Stimulated activated CD4-positive, alpha-beta T cell treated with anti-CD3 and anti-CD28 coated beads, TNF-alpha, amount 100 ng/mL, for 1 hour (primary cell): Measurements from ENCODE around the gene CCDC107.

Experiments
- DNase-seq, 3 donors: peaks; one replicate each; pipeline ENCODE4 v3.0.0-alpha.2; 2020; ENCODE audit warnings: low read depth in 3 of 3, low spot score in 1 of 3

Gene CCDC107

DNA sequence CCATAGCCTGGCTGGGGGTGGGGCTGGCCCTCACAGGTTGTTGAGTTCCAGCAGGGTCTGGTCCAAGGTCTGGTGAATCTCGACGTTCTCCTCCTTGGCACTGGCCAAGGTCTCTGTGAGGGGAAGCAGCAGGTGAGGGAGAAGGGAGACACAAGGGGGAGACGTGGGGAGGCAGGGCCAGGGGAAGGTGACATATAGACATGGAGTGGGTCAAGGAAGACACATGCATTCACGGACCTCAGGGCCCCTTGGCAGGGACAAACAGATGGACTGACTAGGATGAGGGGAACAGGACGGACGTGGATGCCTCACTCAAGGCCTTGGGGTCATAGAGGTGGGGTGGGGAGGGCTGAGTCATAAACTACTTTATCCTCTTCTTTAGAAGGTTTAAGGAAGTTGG lies 24.0 kb downstream of the CCDC107 start:
- DNase-seq: no peak

DNA sequence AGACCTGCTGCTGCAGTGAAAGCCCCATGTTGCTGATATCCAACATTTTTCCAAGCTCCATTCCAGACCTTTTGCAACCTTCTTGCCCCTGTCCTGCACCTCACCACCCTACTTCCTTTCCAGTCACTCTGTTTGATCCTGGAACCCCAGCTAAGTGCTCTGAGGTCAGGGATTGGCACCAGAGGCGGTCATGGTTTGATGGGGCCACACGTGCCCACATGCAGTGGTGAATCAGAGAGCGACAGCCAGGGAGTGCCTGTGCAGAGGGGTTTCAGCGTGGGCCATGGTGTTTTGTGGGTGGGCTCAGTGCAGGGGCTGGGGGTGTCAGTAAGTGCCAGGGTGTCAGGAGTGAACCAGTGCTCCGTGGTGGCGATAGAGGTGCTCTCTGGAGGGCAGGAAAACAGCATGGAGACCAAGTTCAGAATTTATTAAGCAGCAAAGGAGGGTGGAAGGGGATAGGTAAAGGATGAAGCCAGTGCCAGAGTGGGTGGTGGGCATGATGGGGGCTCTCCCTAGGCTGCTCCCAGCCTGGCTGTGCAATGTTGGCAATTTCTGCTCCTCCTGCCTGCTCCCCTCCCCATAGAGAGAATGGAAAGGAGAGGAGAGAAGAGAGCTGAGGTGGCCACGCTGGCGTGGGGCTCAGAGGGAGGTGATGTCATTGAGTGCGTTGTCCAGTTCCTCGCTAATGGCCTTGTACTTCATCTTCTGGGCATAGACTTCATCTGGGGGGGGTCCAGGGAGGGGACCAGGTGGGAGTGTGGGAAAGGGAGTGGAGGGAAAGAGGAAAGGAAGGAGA lies 24.6 kb downstream of the CCDC107 start:
- DNase-seq: no peak

DNA sequence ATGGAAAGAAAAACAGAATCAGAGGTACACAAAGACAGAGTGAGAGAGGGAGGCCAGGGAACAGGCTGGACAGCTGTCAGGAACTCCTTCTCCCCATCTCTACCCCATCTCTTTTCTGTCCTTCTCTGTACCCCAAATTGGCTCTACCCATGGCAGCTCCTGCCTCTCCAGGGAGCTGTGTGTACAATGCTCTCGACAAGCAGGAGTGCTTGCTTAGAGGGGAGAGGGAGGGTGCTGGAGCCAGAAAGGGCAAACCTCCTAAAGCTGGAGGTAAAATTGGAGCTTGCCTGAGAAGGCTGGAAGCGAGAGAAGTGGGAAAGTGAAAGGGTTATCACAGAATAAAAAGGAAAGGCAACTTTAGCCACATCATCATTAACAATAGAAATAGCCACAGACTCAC lies 25.2 kb downstream of the CCDC107 start:
- DNase-seq: no peak

DNA sequence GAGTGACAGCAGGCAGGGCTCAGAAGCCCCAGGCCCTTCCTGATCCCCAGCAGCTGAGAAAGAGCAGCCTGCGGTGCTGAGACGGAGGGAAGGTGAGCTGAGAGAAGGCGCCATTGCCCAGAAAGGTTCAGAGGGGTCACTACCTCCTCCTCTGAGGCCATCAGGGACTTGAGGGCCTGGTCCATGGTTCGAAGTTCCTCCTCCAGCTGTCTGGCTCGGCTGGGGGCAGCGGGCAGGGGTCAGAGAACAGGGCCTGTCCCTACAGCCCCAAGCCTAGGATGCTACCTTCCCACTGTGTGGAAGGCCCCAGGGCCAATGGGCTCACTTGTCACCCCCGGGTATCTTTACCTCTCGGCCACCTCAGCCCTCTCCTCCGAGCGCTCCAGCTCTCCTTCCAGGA lies 26.8 kb downstream of the CCDC107 start:
- no peak for DNase-seq

DNA sequence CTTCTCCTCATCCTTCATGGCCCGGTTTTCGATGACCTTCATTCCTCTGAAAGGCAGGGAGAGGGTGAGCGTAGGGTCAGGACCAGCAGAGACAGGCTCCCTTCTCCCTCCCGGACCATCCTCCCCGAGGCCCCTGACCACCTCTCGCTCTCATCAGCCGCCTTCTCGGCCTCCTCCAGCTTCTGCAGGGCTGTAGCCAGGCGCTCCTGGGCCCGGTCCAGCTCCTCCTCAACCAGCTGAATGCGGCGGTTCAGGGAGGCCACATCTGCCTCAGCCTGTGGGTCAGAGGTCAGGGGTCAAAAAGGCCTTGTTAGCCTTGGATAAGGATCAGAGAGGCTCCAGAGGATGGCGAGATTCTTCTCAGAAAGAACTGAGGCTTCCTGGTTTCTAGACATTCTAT lies 27.4 kb downstream of the CCDC107 start:
- DNase-seq: no peak

DNA sequence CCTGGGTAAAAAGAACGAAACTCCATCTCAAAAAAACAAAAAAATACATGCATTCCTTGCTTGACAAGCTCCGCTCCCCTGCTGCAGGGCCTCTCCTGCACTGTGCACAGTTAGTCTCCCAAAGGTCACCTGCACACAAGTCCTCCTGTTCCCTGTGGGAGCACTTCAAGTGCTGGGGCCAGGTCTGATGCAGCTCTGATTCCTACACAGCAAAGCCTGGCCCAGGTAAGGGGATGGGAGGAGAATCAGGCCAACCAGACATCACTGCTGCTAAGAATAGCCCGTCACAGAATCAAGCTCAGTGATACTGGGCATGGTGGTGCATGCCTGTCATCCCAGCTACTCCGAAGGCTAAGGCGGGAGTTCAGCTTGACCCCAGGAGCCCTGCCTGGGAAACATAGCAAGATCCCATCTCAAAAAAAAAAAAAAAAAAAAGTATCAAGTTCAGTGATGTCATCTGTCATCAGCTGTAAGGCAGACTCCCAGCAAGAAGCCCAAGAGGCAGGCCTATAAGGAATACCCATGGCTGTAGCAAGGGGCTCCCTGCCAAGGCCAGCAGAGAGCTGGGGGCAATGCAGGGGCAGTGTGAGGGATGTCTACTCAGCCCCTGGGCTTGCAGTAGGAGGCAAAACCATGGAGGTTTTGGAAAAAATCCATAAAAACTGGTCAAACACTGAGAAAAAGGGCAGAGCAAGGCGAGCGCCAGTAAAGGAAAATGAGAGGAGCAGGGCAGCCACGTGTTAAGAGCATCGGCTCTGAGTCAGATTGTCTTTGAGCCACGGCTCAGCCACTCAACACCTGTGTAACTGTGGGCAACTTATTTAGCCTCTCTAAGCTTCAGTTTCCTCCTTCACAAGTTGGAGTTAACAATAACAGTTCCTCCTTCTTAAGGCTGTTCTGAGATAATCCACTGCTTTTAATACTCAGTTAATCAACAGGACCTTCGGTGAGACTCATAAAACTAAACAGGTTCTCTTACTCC lies 28.4 kb downstream of the CCDC107 start:
- no peak for DNase-seq

DNA sequence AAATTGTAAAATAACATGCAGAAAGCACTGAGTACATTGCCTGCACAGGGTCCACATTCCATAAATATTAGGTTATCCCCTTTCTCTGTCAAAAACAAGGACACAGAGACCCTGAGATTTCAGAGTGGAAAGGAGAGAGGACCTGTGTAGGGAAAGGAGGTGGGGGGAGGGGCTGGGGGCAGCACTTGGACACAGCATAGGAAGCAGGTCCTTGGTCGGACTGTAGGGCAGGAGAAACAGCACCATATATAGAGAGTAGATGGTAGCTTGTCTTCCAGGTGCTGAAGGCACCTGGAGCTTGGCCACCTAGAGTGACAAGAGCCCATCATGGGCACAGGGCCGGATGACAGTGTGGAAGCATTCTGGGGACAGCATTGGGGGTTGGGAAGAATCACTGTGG lies 29.2 kb downstream of the CCDC107 start:
- no peak for DNase-seq

DNA sequence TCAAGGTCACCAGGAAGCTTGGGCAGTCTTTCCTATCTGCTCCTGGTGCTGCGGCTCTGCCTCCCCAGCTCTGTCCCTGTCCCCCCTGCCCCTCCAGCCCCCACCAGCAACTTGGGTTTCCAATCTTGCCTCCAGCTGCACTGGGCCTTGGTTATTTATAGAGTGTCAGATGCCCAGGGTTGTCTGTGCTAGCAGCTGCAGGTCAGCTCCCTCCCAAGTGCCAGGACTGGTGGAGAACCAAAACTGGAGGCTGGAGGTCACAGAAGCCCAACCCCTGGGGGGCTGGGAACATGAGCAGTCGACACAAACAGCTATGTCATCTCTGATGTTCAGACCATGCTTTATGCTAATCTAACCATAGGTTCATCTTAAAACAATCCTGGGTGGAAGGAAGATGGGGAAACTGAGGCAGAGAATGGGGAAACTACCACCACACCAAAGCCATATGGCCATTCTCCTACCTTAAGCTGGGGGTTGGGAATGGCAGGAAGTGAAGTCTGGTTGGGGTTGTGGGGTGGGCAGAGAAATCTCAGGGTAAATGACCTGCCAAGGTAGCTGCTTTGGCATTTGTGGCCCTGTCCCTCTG lies 30.0 kb downstream of the CCDC107 start:
- no peak for DNase-seq

DNA sequence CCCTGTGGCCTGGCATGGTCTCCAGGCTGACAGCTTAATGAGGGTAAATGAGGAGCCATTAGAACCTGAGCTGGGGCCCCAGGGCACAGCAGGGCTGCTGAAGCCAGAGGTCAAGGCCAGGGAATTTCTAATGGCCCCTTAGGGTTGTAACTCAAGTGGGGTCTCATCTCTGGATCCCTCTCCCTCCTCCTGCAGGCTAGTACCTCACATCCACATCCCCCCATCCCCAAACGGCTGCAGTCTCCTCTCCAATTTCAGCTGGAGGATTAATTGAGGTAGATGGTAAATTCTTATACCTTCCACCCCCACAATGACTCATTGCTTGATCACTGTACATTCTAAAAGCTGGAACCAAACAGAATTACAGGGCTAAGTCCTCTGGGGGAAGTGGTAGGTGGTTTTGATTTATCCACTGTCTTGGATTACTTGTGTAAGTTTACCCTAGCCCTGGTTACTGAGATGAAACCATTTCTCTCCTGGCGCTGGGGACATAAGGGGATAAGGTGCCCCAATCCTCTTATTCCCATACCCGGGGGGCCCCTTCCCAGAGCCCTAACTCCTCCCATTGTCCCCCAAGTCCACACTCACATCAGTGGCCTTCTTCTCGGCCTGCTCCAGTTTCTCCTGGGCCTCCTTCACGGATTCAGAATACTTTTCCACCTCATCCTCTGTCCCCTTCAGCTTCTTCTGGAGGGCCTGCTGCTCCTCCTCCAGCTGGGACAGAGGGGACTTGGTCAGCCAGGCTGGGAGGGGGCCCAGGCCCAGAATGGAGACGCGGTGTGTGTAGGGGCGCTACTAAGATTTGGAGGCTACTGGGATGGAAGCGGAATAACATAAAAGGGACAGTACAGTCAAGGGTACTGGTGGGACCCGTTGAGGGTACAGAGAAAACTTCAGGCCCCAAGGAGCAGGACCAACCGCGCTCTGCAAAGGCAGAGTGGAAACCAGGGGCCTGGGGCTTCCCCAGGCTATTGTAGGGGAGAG lies 30.8 kb downstream of the CCDC107 start:
- DNase-seq: no peak

DNA sequence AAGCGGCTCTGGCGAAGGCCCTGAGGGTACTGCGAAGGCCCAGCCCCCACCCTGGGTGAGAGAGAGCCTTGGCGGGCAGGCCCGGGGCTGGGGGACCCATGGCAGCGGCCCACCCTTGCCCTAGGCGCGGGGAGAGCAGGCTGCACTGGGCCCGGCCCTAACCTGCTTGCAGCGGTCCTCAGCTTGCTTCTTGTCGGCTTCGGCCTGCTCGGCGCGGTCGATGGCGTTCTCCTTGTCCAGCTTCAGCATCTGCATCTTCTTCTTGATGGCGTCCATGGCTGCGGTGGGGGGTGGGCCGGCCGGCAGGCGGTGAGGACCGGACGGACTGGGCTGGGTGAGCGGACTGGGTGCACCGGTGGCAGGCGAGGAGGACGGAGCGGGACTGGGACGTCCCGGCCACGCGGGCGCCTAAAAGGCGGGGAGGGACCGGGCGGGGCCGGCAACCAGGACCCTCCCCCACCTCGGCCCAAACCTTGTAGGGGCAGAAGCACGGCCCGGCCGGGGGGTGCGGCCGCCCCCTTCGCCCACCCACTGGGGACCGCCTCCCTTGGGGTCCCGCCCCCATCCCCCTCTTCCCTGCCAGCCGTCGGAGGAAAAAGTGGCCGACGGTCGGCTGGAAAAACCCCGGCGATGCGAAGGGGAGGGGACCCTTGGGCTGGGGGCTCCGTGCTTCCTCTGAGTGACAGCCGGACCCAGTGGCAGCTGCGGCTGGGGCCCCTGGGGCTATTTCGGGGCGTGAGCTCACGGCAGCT lies 31.6 kb downstream of the CCDC107 start, which contains the start of gene TPM2:
Gene TPM2 (minus strand): TSS at position 384 of the 752 bp plus-strand sequence. CDS start 108 bp downstream, at position 276.
- no peak for DNase-seq

DNA sequence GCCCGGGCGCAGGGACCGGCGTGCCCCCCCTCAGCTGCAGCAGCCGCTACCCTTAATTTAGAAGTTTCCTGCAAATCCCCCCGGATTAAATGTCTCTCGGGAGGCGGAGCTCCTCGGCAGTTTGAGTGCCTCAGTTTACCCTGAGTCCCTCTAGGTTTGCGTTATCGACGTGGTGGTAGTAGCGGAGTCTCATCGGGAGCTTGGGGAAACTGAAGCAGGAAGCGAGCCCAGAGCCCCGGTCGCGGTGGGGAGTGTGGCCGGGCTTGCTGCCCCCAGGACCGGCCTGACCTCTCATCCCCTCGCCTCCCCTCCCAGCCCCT lies 32.2 kb downstream of the CCDC107 start:
- no peak for DNase-seq

DNA sequence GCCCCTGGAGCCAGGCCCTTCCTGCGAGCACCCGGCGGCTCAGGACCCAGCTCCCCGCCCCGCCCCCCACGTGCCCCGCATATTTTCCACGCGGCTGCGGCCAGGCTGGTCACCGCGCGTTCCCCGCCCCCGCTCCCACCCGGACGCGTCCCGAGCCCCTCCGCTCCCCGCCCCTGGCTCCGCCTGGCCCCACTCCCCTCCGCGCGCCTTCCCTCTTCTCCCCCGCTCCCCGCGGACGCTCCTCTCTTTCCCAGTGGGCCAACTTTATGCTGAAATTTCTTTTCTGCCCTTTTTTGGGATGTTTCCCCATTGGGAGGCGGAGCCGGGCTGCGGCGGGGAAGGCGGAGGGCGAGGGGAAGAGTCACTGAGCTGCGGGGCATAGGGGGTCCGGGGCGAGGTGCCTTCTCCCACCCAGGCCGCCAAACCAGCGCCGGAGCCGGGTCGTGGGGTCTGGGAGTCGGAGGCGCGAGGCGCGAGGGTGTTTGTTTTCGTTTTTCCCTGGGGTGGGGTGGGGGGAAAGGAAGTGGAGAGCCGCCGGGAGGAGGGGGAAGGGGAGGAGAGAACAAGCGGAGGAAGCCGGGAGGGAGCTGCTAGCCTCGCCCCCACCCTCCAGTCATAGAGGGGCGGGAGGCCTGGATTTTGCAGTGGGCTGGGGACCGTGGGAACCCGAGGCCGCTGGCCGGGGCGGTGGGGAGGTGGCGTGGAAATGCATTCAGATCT lies 32.7 kb downstream of the CCDC107 start:
- peak in 1 of 3 donors; percentile 17 for DNase-seq

DNA sequence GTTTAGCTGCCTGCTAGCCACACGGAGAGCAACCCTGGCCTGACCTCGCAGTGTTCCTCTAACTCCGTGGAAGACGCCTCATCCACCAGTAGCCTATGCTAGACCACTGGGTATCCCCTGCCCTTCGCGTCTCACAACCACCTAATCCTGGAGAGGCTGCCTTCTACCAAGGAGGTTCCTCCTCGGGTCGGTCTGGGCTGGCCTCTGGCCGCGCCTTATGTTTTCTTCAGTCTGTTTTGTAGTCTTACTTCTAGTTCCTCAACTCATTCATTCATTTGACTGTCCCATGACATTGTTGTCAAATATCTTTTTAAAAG lies 33.2 kb downstream of the CCDC107 start:
- DNase-seq: no peak

DNA sequence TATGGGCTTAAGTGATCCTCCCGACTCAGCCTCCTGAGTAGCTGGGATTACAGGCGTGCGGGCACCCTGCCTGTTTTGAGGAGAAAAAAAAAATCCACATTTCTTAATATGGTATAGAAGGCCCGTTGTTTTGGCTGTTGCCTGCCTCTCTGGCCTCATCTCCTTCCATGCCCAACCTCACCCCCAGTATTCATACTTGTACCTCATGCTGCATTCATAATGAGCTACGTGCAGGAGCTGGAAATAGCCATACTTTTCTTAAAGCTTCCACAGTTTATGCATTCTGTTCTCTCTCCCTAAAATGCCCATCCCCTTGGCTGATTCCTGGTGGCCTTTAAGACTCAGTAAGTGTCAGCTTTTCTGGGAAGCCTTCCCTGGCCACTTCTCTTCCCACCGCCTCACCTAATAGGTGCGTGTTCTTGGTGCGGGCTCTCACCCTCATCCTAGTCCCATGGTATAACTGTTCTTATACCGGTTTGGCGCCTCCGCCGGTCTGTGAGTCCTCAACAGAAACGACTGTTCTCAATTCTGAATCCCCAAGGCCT lies 33.7 kb downstream of the CCDC107 start:
- DNase-seq: no peak

DNA sequence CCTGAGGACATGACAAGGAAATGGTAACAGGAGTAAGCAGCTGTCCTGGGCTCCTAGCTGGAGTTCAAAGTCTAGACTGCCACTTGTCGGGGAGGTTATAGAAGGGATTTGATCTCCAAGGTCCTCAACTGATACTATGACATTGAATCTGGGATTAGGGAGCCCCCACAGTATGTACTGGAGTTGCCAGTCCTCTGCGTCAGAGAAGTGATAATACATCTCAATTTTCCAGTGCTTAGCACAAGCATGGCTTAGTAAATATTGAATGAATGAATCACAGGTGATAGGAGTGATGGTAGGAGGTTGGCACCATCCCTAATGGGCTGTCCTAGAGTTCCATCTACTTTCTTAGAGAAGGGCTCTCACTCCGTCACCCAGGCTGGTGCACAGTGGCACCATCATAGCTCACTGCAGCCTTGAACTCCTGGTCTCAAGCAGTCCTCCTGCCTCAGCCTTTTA lies 37.9 kb downstream of the CCDC107 start:
- no peak for DNase-seq

DNA sequence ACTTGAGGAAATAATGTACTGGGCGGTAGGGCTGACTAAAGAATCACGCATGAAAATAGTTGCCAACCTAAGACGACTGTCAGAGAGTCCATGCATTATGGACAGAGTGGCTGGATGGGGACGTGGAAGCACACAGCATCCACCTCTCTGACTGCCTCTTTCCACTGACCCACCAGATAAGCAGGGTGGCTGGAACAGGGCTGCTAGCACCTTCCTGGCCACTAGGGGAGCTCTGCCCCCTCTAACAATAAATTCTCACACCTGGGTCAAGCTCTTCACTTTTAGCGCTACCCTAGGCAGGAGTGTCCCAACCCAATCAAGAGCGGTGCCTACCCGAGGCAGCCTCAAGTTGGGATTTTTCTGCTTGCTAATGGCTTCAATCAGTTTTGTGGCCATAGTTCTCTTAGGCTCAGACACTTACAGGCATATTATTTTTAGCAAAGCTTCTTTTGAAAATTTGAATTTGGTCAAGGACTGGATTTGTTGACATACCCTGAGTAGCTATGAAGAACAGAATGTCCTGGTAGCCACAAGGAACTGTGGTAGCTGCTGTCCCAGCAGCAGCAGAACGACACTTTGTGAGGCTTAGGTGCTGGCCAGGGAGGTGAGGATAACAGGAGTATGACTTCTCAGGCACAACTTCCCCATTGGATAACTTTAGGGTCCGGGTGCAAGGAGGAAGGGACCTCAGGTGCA lies 38.6 kb downstream of the CCDC107 start:
- peak in 2 of 3 donors; percentile 24 to 39 for DNase-seq

DNA sequence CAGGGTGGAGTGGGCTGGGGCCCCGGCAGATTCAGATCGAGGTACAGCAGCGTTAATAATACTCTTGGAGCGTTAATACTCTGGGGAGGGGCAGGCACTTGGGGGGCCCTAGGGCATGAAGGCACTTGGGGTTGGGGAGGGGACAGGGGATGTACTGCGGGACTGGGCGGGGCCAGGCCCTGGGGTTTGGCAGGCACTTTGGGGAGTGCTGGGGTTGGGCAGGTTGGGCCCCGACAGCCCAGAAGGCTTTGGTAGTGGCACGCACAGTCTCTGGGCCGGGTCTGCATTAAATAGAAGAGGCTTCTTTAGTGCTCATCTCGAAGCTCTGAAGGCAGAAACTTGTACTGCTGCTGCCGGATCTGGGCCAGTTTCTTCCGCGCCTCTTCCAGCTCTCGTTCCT lies 39.4 kb downstream of the CCDC107 start:
- no peak for DNase-seq

DNA sequence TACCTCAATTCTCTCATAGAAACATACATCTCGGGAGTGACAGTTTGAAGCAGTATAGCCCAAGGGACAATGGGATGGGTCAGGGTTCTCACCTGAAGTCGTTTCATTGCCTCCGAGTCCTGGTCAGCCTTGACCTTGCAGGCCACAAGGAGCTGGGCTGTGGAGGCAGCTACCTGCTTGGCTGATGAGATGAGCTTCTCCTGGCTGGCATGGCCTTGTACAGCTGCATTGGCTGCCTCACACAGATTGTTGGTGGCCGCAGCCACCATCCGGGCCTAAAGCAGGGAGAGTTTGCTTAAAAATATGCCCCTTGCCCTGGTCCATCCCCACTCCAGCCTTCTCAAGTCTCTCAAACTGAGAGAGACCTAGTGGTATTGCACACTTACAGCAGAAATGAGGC lies 40.1 kb downstream of the CCDC107 start:
- no peak for DNase-seq
